ENCODE measurements around the gene LRP2BP. TPM values are rescaled to one million over a fixed set of nuclear protein-coding genes. Genes with fewer than 3 reads are reported as not detected.

LRP2BP gene
- total and polyA plus RNA-seq, 2 of the 13 experiments (the other 11 are each of a cell fraction or from before 2014, with no cell fraction given): 0.22 to 0.29 TPM

GRCh38 chr4:185396724-185397385 lies 1.1 kb upstream of the LRP2BP start, which contains the start of gene ANKRD37 (continued):
- TF ChIP-seq USF2 (IDR thresholded peaks at IDR 0.05; ENCODE audit: low read depth, low read length) (no peak), USF2 (CRISPR knock-in tag; IDR thresholded peaks at IDR 0.05; ENCODE audit: borderline replicate concordance) (peak; percentile 49; the same call in 1 of the 2 replicates), CAMTA2 (CRISPR knock-in tag; IDR thresholded peaks at IDR 0.05; ENCODE audit: borderline replicate concordance) (peak; percentile 60; the same call in 1 of the 2 replicates), NCOA2 (CRISPR knock-in tag; IDR thresholded peaks at IDR 0.05) (peak; percentile 34; the same call in 1 of the 2 replicates), MXI1 (IDR thresholded peaks at IDR 0.05; ENCODE audit: borderline replicate concordance, low read depth, low read length) (0 out of 3 replicates have a peak, but pooled peaks have one; percentile 15), PITX1 (CRISPR knock-in tag; IDR thresholded peaks at IDR 0.05) (peak; percentile 94; the same call in 1 of the 2 replicates), HOMEZ (CRISPR knock-in tag; IDR thresholded peaks at IDR 0.05; ENCODE audit: low read depth) (peak; percentile 44; the same call in 1 of the 2 replicates), ZNF329 (CRISPR knock-in tag; IDR thresholded peaks at IDR 0.05; ENCODE audit: low read depth) (no peak), JUND (CRISPR knock-in tag; IDR thresholded peaks at IDR 0.05) (no peak), PHF8 (CRISPR knock-in tag; IDR thresholded peaks at IDR 0.05) (no peak; the same call in none of the 2 replicates), ARID4A (CRISPR knock-in tag; IDR thresholded peaks at IDR 0.05; ENCODE audit: borderline replicate concordance) (peak; percentile 94), ZBTB39 (CRISPR knock-in tag; IDR thresholded peaks at IDR 0.05) (peak; percentile 83; the same call in 1 of the 2 replicates), PAX8 (CRISPR knock-in tag; IDR thresholded peaks at IDR 0.05; ENCODE audit: borderline replicate concordance) (0 out of 2 replicates have a peak, but pooled peaks have one; percentile 22), SOX6 (IDR thresholded peaks at IDR 0.05) (no peak), SOX6 (CRISPR knock-in tag; IDR thresholded peaks at IDR 0.05) (no peak), THAP7 (CRISPR knock-in tag; IDR thresholded peaks at IDR 0.05) (peak; percentile 66), NFKB2 (CRISPR knock-in tag; IDR thresholded peaks at IDR 0.05; ENCODE audit: borderline replicate concordance) (no peak), ZNF572 (CRISPR knock-in tag; IDR thresholded peaks at IDR 0.05) (no peak), TBX3 (IDR thresholded peaks at IDR 0.05; ENCODE audit: borderline replicate concordance) (no peak)

Measured in HepG2 (cell line).